ENCODE data around the gene CCDC117. TPM values are rescaled to one million over a fixed set of nuclear protein-coding genes. Genes with fewer than 3 reads are reported as not detected.

The CCDC117 gene
- total and polyA plus RNA-seq, 12 donors: 5.9 to 15.0 (median 11.2) TPM

GRCh38 chr22:28741200-28741784 is 31.2 kb upstream of the CCDC117 start:
- WGBS, 2 donors: 9 to 10% methylated on average over 18 of the region's 18 CpGs
- intact Hi-C loops (cut with DNase I): loop anchor here in 2 of 10 donors (10.0 kb wide), 2 partner anchors 66 to 136 kb away; partner anchors contain the start of gene TTC28 (in 1 of the 2)
- ATAC-seq: no peak
- Histone ChIP-seq H3K27me3 (no peaks in the 10 kb centered on the region), H3K9me3 (no peaks in the 10 kb centered on the region), H3K4me1 (peaks cover 3 to 22% (median 14%) of the 10 kb centered on the region in 9 donors), H3K36me3 (peaks cover 0 to 33% (median 22%) of the 10 kb centered on the region in 9 donors), H3K27ac (peak overlapping the region in 4 of 10 donors; percentile 98 to 100 (median 99)), H3K4me3 (peak overlapping the region in 9 of 10 donors; percentile 70 to 100 (median 80))
- no peak for TF ChIP-seq CTCF (IDR thresholded peaks at IDR 0.05)
- no peak for DNase-seq

- intact Hi-C loops (cut with DNase I): loop anchor here in 4 of 10 donors (1.0 to 10.0 kb wide), 5 partner anchors 31 to 137 kb away; partner anchors contain the start of genes CCDC117 (in 2 of the 4), TTC28 (in 1 of the 4) and XBP1 (in 1 of the 4)
- 1% methylated on average over 54 of the region's 54 CpGs for WGBS, 2 donors
- no peaks in the 10 kb centered on the region for H3K27me3 ChIP-seq
- peaks cover 0 to 40% (median 26%) of the 10 kb centered on the region in 9 donors for H3K36me3 ChIP-seq
- H3K9me3 ChIP-seq: no peaks in the 10 kb centered on the region
- peak within 1 kb of the TSS; percentile 91 to 100 (median 98) for H3K27ac ChIP-seq
- peak; percentile 97 to 99 for DNase-seq
- TF ChIP-seq CTCF (IDR thresholded peaks at IDR 0.05): peak in 3 of 9 donors; percentile 5 to 32 (median 20)
- peak; percentile 98 to 99 (median 99) for ATAC-seq
- H3K4me1 ChIP-seq: peaks cover 3 to 22% (median 14%) of the 10 kb centered on the region in 9 donors
- H3K4me3 ChIP-seq: peak within 1 kb of the TSS; percentile 69 to 100 (median 80)
These were observed 30.5 kb upstream of the CCDC117 start, which contains the start of the genes CHEK2 and HSCB for GRCh38 chr22:28741785-28742561. Gene CHEK2, minus strand, starts transcription at chr22:28741820. Its CDS starts 7,099 bp downstream, at chr22:28734721. Gene HSCB, plus strand, starts transcription at chr22:28742039. Its CDS starts 57 bp downstream, at chr22:28742096.

GRCh38 chr22:28742562-28742962 is 29.9 kb upstream of the CCDC117 start:
- ATAC-seq (no peak), DNase-seq (no peak)
- no peaks in the 10 kb centered on the region for H3K9me3 ChIP-seq
- intact Hi-C loops (cut with DNase I): loop anchor here in 4 of 10 donors (1.0 to 10.0 kb wide), 5 partner anchors 30 to 138 kb away; partner anchors contain the start of genes CCDC117 (in 2 of the 4), TTC28 (in 1 of the 4) and XBP1 (in 1 of the 4)
- TF ChIP-seq CTCF (IDR thresholded peaks at IDR 0.05): no peak
- H3K4me1 ChIP-seq: peaks cover 3 to 22% (median 14%) of the 10 kb centered on the region in 9 donors
- H3K36me3 ChIP-seq: peaks cover 0 to 45% (median 32%) of the 10 kb centered on the region in 9 donors
- H3K27ac ChIP-seq: peak overlapping the region in 9 of 10 donors; percentile 91 to 100 (median 98)
- H3K4me3 ChIP-seq: peak overlapping the region in 9 of 10 donors; percentile 70 to 100 (median 80)
- 3% methylated on average over 10 of the region's 10 CpGs for WGBS, 2 donors
- H3K27me3 ChIP-seq: no peaks in the 10 kb centered on the region

GRCh38 chr22:28743852-28744251 is 28.6 kb upstream of the CCDC117 start:
- no peak for DNase-seq
- Histone ChIP-seq H3K27me3 (no peaks in the 10 kb centered on the region), H3K36me3 (peaks cover 0 to 58% (median 45%) of the 10 kb centered on the region in 9 donors), H3K4me1 (peaks cover 3 to 28% (median 14%) of the 10 kb centered on the region in 9 donors), H3K4me3 (no peak overlapping the region), H3K9me3 (no peaks in the 10 kb centered on the region), H3K27ac (no peak overlapping the region)
- intact Hi-C loops (cut with DNase I): loop anchor here in 4 of 10 donors (2.0 to 10.0 kb wide), 4 partner anchors 29 to 139 kb away; partner anchors contain the start of genes CCDC117 (in 2 of the 4) and TTC28 (in 1 of the 4)
- 95 to 97% methylated on average over 3 of the region's 3 CpGs for WGBS, 2 donors
- TF ChIP-seq CTCF (IDR thresholded peaks at IDR 0.05): no peak
- ATAC-seq: no peak
